Spleen (tissue), 3 donors: ENCODE results near the gene CYB5A.
"Not testable (repeated sequence)": the region's sequence is repeated elsewhere in the genome, so short reads cannot be mapped to it uniquely, and the experiment has no call there.

Experiments
- POLR2A ChIP-seq, 3 donors: fragments of 450-650 bp; IDR thresholded peaks; one replicate each; pipeline ENCODE4 v1.5.1; 2017; ENCODE audit warnings: antibody characterized with exemption in 3 of 3, mild to moderate bottlenecking in 1 of 3
- POLR2AphosphoS5 ChIP-seq, 3 donors: sonication (generic); formaldehyde crosslinking; IDR thresholded peaks; one replicate each; pipeline ENCODE4 v1.5.1; 2017; ENCODE audit warnings: antibody characterized with exemption in 3 of 3

DNA sequence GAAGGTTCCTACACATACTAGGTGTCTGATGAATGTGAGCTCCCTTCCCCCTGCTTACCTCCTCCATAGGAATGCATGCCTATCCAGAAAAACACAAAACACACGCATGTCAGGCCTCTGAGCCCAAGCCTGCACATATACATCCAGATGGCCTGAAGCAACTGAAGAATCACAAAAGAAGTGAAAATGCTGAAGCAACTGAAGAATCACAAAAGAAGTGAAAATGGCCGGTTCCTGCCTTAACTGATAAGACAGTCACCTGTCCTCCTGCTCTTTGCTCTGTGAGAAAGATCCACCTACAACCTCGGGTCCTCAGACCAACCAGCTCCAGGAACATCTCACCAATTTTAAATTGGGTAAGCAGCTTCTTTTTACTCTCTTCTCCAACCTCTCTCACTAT, 1.2 kb upstream of the CYB5A start:
- TF ChIP-seq POLR2AphosphoS5, POLR2A (IDR thresholded peaks at IDR 0.05): not testable (repeated sequence)
